ENCODE results near the gene GSTK1. TPM values are rescaled to one million over a fixed set of nuclear protein-coding genes. Genes with fewer than 3 reads are reported as not detected.

The GSTK1 gene
- total RNA-seq, 4 donors from 2014 or later: 159 to 243 (median 177) TPM

- ATAC-seq (ENCODE audit: low FRiP score) (no peak), DNase-seq (ENCODE audit: low spot score) (no peak)
- TF ChIP-seq, protein P1, sequence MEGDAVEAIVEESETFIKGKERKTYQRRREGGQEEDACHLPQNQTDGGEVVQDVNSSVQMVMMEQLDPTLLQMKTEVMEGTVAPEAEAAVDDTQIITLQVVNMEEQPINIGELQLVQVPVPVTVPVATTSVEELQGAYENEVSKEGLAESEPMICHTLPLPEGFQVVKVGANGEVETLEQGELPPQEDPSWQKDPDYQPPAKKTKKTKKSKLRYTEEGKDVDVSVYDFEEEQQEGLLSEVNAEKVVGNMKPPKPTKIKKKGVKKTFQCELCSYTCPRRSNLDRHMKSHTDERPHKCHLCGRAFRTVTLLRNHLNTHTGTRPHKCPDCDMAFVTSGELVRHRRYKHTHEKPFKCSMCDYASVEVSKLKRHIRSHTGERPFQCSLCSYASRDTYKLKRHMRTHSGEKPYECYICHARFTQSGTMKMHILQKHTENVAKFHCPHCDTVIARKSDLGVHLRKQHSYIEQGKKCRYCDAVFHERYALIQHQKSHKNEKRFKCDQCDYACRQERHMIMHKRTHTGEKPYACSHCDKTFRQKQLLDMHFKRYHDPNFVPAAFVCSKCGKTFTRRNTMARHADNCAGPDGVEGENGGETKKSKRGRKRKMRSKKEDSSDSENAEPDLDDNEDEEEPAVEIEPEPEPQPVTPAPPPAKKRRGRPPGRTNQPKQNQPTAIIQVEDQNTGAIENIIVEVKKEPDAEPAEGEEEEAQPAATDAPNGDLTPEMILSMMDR (IDR thresholded peaks at IDR 0.05): no peak
These were observed 18.9 kb upstream of the GSTK1 start for GRCh38 chr7:143244321-143244720.

DNA sequence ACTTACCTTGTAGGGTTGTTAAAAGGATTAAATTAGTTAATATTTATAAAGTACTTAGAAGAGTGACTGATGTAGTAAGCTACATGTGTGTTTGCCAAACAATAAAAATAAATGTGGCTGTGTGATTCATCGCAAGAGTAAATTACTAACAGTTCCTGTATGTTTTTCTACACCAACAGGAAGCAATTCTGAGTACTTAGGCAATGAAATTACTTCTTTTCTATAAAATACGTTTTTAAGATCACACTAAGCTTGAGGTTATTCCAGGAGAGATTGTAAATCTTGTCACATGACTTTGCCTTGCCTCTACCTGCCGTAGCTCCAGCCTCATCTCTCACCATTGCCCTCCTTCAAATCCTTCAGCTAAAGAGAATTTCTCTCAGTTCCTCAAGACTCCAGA lies 18.1 kb upstream of the GSTK1 start:
- TF ChIP-seq, protein P1 (IDR thresholded peaks at IDR 0.05): no peak
- no peak for ATAC-seq (ENCODE audit: low FRiP score)

GRCh38 chr7:143247372-143247771 lies 15.9 kb upstream of the GSTK1 start:
- TF ChIP-seq, protein P1 (IDR thresholded peaks at IDR 0.05): no peak
- DNase-seq (ENCODE audit: low spot score) (no peak), ATAC-seq (ENCODE audit: low FRiP score) (no peak)

More for the DNA sequence above, 18.1 kb upstream of the GSTK1 start:
- no peak for DNase-seq (ENCODE audit: low spot score)

GRCh38 chr7:143248761-143249354 lies 14.4 kb upstream of the GSTK1 start:
- ATAC-seq (ENCODE audit: low FRiP score): no peak

GRCh38 chr7:143250199-143250598 lies 13.0 kb upstream of the GSTK1 start:
- ATAC-seq (ENCODE audit: low FRiP score) (no peak), DNase-seq (ENCODE audit: low spot score) (no peak)
- TF ChIP-seq, protein P1 (IDR thresholded peaks at IDR 0.05): no peak

More at GRCh38 chr7:143248761-143249354, 14.4 kb upstream of the GSTK1 start:
- DNase-seq (ENCODE audit: low spot score): no peak
- TF ChIP-seq, protein P1 (IDR thresholded peaks at IDR 0.05): no peak

- no peak for ATAC-seq (ENCODE audit: low FRiP score)
- TF ChIP-seq, protein P1 (IDR thresholded peaks at IDR 0.05): no peak
- no peak for DNase-seq (ENCODE audit: low spot score)
These were observed 12.4 kb upstream of the GSTK1 start for GRCh38 chr7:143250822-143251221.

DNA sequence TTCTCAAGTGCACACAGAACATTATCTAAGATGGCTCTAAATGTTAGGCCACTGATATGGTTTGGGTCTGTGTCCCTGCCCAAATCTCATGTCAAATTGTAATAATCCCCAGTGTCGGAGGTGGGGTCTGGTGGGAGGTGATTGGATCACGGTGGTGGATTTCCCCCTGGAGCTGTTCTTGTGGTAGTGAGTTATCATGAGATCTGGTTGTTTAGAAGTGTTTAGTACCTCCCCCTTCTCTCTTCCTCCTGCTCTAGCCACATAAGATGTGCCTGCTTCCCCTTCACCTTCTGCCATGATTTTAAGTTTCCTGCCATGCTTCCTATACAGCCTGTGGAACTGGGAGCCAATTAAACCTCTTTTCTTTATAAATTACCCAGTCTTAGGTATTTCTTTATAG lies 11.2 kb upstream of the GSTK1 start:
- TF ChIP-seq, protein P1 (IDR thresholded peaks at IDR 0.05): no peak
- ATAC-seq (ENCODE audit: low FRiP score): no peak
- DNase-seq (ENCODE audit: low spot score): no peak
